ENCODE data around the gene SPATA24.
"Not testable (repeated sequence)": the region's sequence is repeated elsewhere in the genome, so short reads cannot be mapped to it uniquely, and the experiment has no call there.

SPATA24 gene

DNA sequence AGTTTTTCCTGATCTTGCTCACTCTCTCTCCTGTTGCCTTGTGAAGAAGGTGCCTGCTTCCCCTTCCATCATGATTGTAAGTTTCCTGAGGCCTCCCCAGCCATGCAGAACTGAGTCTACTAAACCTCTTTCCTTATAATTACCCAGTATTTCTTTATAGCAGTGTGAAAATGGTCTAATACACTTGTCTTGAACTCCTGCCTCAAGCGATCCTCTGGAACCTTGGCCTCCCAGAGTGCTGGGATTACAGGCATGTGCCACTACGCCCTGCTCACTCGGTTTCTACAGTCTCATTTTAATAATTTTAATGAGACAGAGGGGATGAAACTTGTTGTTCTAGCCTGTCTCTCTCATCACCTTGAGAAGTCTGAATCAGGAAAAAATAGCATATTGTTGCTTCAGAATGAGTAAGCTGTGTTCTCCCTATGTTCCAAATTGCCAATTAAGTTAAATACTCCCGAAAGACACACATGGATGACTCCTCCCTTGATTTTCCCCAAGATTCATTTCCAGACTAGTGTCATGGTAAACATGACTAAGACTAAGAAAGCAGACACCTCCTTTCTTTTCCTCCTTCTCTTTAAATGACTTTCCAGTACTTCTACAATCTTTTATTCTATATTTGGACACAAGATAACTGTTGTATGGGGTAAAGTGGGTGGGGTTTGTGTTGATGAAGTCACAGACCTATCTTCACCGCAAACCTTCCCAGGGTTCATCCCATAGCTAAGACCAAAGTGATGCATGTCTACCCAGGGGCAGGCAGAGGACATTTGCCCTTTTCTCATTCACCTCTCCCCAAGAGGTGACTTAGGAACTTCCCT, 43.3 kb upstream of the SPATA24 start:
- H4K20me1 ChIP-seq (ENCODE audit: insufficient read depth, low read length), result no peaks in the 10 kb centered on the region
- DNase-seq (no peak), ATAC-seq (ENCODE audit: insufficient read depth, low read depth) (no peak)
- no peaks in the 10 kb centered on the region for H3K79me2 ChIP-seq (ENCODE audit: insufficient read depth, low read length)
- H3K27ac ChIP-seq (ENCODE audit: low read length), result no peak overlapping the region
- TF ChIP-seq CTCF (IDR thresholded peaks at IDR 0.05; ENCODE audit: borderline replicate concordance, extremely low read depth, low read length, poor library complexity, severe bottlenecking) (no peak), EZH2 (IDR thresholded peaks at IDR 0.05; ENCODE audit: borderline replicate concordance, low read depth, low read length, severe bottlenecking) (no peak)
- H3K36me3 ChIP-seq (ENCODE audit: insufficient read depth, low read length), result no peaks in the 10 kb centered on the region
- H3K9ac ChIP-seq (ENCODE audit: low read depth, low read length), result no peak overlapping the region
- H3K4me2 ChIP-seq (ENCODE audit: insufficient read depth, low read length), result no peak overlapping the region
- H3K4me3 ChIP-seq (ENCODE audit: low read depth in 1 of 2, low read length in 2 of 2), result no peak overlapping the region
- H3K4me1 ChIP-seq (ENCODE audit: insufficient read depth, low read length), result peaks cover 12% of the 10 kb centered on the region
- H3K27me3 ChIP-seq (ENCODE audit: insufficient read depth, low read length, poor library complexity), result no peaks in the 10 kb centered on the region
- H3K9me3 ChIP-seq (ENCODE audit: insufficient read depth, low read length, severe bottlenecking), result no peaks in the 10 kb centered on the region
- no peak overlapping the region for H2AFZ ChIP-seq (ENCODE audit: low read depth, low read length)

GRCh38 chr5:139445325-139446170, 41.7 kb upstream of the SPATA24 start:
- H3K79me2 ChIP-seq (ENCODE audit: insufficient read depth, low read length), result no peaks in the 10 kb centered on the region
- peaks cover 12% of the 10 kb centered on the region for H3K4me1 ChIP-seq (ENCODE audit: insufficient read depth, low read length)
- no peak for ATAC-seq (ENCODE audit: insufficient read depth, low read depth)
- H3K27ac ChIP-seq (ENCODE audit: low read length), result no peak overlapping the region
- H3K4me2 ChIP-seq (ENCODE audit: insufficient read depth, low read length), result no peak overlapping the region
- no peak for DNase-seq
- H3K4me3 ChIP-seq (ENCODE audit: low read depth in 1 of 2, low read length in 2 of 2), result no peak overlapping the region
- no peaks in the 10 kb centered on the region for H3K36me3 ChIP-seq (ENCODE audit: insufficient read depth, low read length)
- no peaks in the 10 kb centered on the region for H4K20me1 ChIP-seq (ENCODE audit: insufficient read depth, low read length)
- H3K27me3 ChIP-seq (ENCODE audit: insufficient read depth, low read length, poor library complexity), result no peaks in the 10 kb centered on the region
- no peaks in the 10 kb centered on the region for H3K9me3 ChIP-seq (ENCODE audit: insufficient read depth, low read length, severe bottlenecking)
- no peak for TF ChIP-seq CTCF (IDR thresholded peaks at IDR 0.05; ENCODE audit: borderline replicate concordance, extremely low read depth, low read length, poor library complexity, severe bottlenecking)
- TF ChIP-seq EZH2 (IDR thresholded peaks at IDR 0.05; ENCODE audit: borderline replicate concordance, low read depth, low read length, severe bottlenecking), result no peak
- H2AFZ ChIP-seq (ENCODE audit: low read depth, low read length), result no peak overlapping the region
- no peak overlapping the region for H3K9ac ChIP-seq (ENCODE audit: low read depth, low read length)

- Histone ChIP-seq H3K9me3 (ENCODE audit: insufficient read depth, low read length, severe bottlenecking) (no peaks in the 10 kb centered on the region), H3K79me2 (ENCODE audit: insufficient read depth, low read length) (no peaks in the 10 kb centered on the region), H3K4me1 (ENCODE audit: insufficient read depth, low read length) (peaks cover 20% of the 10 kb centered on the region), H3K9ac (ENCODE audit: low read depth, low read length) (no peak overlapping the region), H3K4me2 (ENCODE audit: insufficient read depth, low read length) (no peak overlapping the region), H2AFZ (ENCODE audit: low read depth, low read length) (peak overlapping the region; percentile 63), H3K4me3 (ENCODE audit: low read depth in 1 of 2, low read length in 2 of 2) (no peak overlapping the region), H3K27me3 (ENCODE audit: insufficient read depth, low read length, poor library complexity) (no peaks in the 10 kb centered on the region), H3K27ac (ENCODE audit: low read length) (peak overlapping the region; percentile 34; the same call in 1 of the 2 replicates), H3K36me3 (ENCODE audit: insufficient read depth, low read length) (no peaks in the 10 kb centered on the region), H4K20me1 (ENCODE audit: insufficient read depth, low read length) (no peaks in the 10 kb centered on the region)
- TF ChIP-seq EZH2 (IDR thresholded peaks at IDR 0.05; ENCODE audit: borderline replicate concordance, low read depth, low read length, severe bottlenecking), result no peak
- no peak for TF ChIP-seq CTCF (IDR thresholded peaks at IDR 0.05; ENCODE audit: borderline replicate concordance, extremely low read depth, low read length, poor library complexity, severe bottlenecking)
- DNase-seq, result no peak
- ATAC-seq (ENCODE audit: insufficient read depth, low read depth), result no peak
Observed at GRCh38 chr5:139443831-139444453, 40.1 kb upstream of the SPATA24 start.

DNA sequence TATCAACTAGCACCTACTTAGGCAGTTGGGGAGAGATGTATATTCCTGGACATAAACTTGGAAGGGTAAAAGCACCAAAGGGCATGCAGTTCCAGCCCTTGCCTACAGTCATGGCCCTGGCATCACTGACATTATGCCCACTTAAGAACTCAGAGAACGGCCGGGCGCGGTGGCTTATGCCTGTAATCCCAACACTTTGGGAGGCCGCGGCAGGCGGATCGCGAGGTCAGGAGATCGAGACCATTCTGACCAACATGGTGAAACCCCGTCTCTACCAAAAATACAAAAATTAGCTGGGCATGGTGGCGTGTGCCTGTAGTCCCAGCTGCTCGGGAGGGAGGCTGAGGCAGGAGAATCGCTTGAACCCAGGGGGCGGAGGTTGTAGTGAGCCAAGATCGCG, 36.5 kb upstream of the SPATA24 start:
- not testable (repeated sequence) for H3K27me3 ChIP-seq (ENCODE audit: insufficient read depth, low read length, poor library complexity); H2AFZ ChIP-seq (ENCODE audit: low read depth, low read length); H3K36me3 ChIP-seq (ENCODE audit: insufficient read depth, low read length); H3K4me3 ChIP-seq (ENCODE audit: low read depth in 1 of 2, low read length in 2 of 2); H3K4me2 ChIP-seq (ENCODE audit: insufficient read depth, low read length); DNase-seq; ATAC-seq (ENCODE audit: insufficient read depth, low read depth); H3K9me3 ChIP-seq (ENCODE audit: insufficient read depth, low read length, severe bottlenecking); H3K79me2 ChIP-seq (ENCODE audit: insufficient read depth, low read length); H3K9ac ChIP-seq (ENCODE audit: low read depth, low read length); H3K27ac ChIP-seq (ENCODE audit: low read length); H4K20me1 ChIP-seq (ENCODE audit: insufficient read depth, low read length)
- peaks cover 27% of the 10 kb centered on the region for H3K4me1 ChIP-seq (ENCODE audit: insufficient read depth, low read length)
